SU-DHL-6 (cell line): ENCODE data around the gene SLC16A10.
"Not testable (repeated sequence)": the region's sequence is repeated elsewhere in the genome, so short reads cannot be mapped to it uniquely, and the experiment has no call there.

ENCODE experiments used
- H2AFZ ChIP-seq: fragments of 200-600 bp; sonication (generic); 2 replicates; pipeline ENCODE4 v1.6.1; 2014; ENCODE audit warnings: low read depth, mild to moderate bottlenecking, moderate library complexity, mixed read lengths, antibody characterized with exemption, low read length; ENCODE audit not compliant: severe bottlenecking
- H3F3A ChIP-seq: fragments of 200-600 bp; shearing (Covaris generic); 2 replicates; pipeline ENCODE4 v1.6.0; 2016; ENCODE audit warnings: antibody characterized with exemption, mild to moderate bottlenecking; ENCODE audit not compliant: insufficient read depth
- H3K27ac ChIP-seq: fragments of 200-600 bp; sonication (generic); 2 replicates; pipeline ENCODE4 v1.5.1; 2016; ENCODE audit warnings: low read depth, mild to moderate bottlenecking, low read length, moderate library complexity, mixed read lengths
- H3K27me3 ChIP-seq: fragments of 200-600 bp; sonication (generic), shearing (Covaris generic); 2 replicates; pipeline ENCODE4 v1.6.0; 2014; ENCODE audit warnings: mild to moderate bottlenecking, low read length
- H3K36me3 ChIP-seq: fragments of 200-600 bp; sonication (generic); 2 replicates; pipeline ENCODE4 v1.6.1; 2014; ENCODE audit warnings: mild to moderate bottlenecking, low read length, mixed read lengths
- H3K4me2 ChIP-seq: fragments of 300-600, 200-600 bp; shearing (Covaris generic), sonication (generic); 2 replicates; pipeline ENCODE4 v1.6.0; 2014; ENCODE audit warnings: low read length, low read depth, mild to moderate bottlenecking; ENCODE audit not compliant: poor library complexity, severe bottlenecking
- H3K4me3 ChIP-seq: fragments of 200-600 bp; sonication (generic); 2 replicates; pipeline ENCODE4 v1.5.1; 2014; ENCODE audit warnings: antibody characterized with exemption, low read length, mild to moderate bottlenecking, mixed read lengths; ENCODE audit not compliant: insufficient read depth, poor library complexity, severe bottlenecking
- H3K79me2 ChIP-seq: fragments of 200-600 bp; sonication (generic); 2 replicates; pipeline ENCODE4 v1.6.1; 2014; ENCODE audit warnings: mild to moderate bottlenecking, low read length, moderate library complexity; ENCODE audit not compliant: insufficient read depth
- H3K9ac ChIP-seq: fragments of 200-600 bp; sonication (generic); 2 replicates; pipeline ENCODE4 v1.7.0; 2014; ENCODE audit warnings: mild to moderate bottlenecking, low read length
- H3K9me2 ChIP-seq: fragments of 200-600 bp; sonication (generic); replicated peaks from 2 replicates; pipeline ENCODE4 v1.6.1; 2014; ENCODE audit warnings: low read length; ENCODE audit not compliant: insufficient read depth
- H3K9me3 ChIP-seq: fragments of 200-600 bp; sonication (generic); 2 replicates; pipeline ENCODE4 v1.6.1; 2014; ENCODE audit warnings: low read length, mixed read lengths; ENCODE audit not compliant: insufficient read depth
- H4K20me1 ChIP-seq: fragments of 200-600 bp; sonication (generic); 2 replicates; pipeline ENCODE4 v1.6.1; 2014; ENCODE audit warnings: low read depth, mild to moderate bottlenecking, antibody characterized with exemption, low read length, moderate library complexity, mixed read lengths
- EZH2phosphoT487 ChIP-seq: fragments of 200-600 bp; sonication (generic), shearing (Covaris generic); conservative IDR thresholded peaks from 2 replicates; pipeline ENCODE4 v1.6.1; 2018; ENCODE audit warnings: mild to moderate bottlenecking, antibody characterized with exemption, low read length, moderate library complexity, mixed read lengths
- TF ChIP-seq, protein P1 (sequence below): fragments of 200-600 bp; sonication (generic); IDR thresholded peaks from one replicate; pipeline ENCODE4 v1.5.1; 2017; ENCODE audit warnings: antibody characterized with exemption, mild to moderate bottlenecking, low read length, moderate library complexity; ENCODE audit not compliant: insufficient read depth, poor library complexity, severe bottlenecking

Gene SLC16A10

DNA sequence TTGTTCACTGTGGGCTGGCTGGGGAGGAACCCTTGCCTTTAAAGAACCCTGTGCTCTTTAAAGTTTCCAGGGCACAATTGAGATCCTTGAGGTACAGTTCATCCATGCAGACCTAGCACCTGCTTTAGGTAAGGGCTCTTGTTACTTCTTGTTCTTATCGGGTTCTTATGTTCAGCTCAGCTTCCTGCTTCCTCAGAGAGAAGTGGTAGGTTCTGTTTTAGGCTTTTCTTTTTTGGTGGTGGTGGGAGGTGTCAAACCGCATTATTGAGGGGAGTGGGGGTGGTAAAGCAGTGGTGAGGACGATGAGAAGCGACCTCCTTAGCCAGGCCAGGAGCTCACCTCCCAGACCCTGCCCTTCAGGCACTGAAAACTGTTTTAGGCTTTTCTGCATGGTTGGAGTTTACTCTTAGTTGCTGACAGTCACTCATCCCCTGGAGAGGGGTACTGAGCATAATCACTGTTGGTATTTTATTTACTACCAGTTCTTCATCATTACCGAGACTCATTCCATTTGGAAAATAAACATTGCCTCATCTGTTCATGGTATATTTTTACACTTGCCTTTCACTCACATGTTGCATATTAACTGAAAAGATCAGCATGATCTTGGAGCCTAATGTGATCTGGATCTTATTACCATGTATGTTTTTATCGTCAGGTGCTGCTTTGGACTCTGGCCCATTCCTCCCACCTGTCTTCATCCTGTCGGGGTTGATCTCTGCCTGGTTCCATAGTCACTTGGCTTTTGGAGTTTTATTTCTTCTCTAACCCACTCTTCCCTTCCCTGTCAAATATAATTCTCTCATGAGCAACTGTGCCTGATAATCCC, 35.4 kb downstream of the SLC16A10 start:
- Histone ChIP-seq H3K9me3 (no peaks in the 10 kb centered on the region), H3K4me3 (no peak overlapping the region), H3K36me3 (no peaks in the 10 kb centered on the region), H3K27ac (no peak overlapping the region), H3K4me2 (no peak overlapping the region), H2AFZ (no peak overlapping the region), H3F3A (no peaks in the 10 kb centered on the region), H4K20me1 (no peaks in the 10 kb centered on the region), H3K9me2 (no peaks in the 10 kb centered on the region), H3K9ac (no peak overlapping the region), H3K27me3 (no peaks in the 10 kb centered on the region), H3K79me2 (no peaks in the 10 kb centered on the region)
- TF ChIP-seq, protein P1, sequence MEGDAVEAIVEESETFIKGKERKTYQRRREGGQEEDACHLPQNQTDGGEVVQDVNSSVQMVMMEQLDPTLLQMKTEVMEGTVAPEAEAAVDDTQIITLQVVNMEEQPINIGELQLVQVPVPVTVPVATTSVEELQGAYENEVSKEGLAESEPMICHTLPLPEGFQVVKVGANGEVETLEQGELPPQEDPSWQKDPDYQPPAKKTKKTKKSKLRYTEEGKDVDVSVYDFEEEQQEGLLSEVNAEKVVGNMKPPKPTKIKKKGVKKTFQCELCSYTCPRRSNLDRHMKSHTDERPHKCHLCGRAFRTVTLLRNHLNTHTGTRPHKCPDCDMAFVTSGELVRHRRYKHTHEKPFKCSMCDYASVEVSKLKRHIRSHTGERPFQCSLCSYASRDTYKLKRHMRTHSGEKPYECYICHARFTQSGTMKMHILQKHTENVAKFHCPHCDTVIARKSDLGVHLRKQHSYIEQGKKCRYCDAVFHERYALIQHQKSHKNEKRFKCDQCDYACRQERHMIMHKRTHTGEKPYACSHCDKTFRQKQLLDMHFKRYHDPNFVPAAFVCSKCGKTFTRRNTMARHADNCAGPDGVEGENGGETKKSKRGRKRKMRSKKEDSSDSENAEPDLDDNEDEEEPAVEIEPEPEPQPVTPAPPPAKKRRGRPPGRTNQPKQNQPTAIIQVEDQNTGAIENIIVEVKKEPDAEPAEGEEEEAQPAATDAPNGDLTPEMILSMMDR = no peak
- no peak for TF ChIP-seq EZH2phosphoT487

DNA sequence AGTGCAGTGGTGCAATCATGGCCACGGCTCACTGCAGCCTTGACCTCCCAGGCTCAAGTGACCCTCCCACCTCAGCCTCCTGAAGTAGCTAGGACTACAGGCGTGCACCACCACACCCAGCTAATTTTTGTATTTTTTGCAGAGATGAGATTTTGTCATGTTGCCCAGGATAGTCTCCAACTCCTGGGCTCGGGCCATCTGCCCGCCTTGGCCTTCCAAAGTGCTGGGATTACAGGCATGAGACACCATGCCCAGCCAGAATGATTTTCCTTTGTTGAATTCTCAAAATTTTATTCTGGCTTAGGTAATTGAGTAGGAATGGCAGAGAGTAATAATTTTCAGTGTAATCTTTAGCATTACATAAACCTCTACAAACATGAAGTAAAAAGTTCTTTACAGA, 37.1 kb downstream of the SLC16A10 start:
- no peaks in the 10 kb centered on the region for H3F3A ChIP-seq
- no peaks in the 10 kb centered on the region for H3K27me3 ChIP-seq
- no peaks in the 10 kb centered on the region for H3K36me3 ChIP-seq
- H4K20me1 ChIP-seq = no peaks in the 10 kb centered on the region
- H3K9me3 ChIP-seq = no peaks in the 10 kb centered on the region
- H3K9ac ChIP-seq = no peak overlapping the region
- no peak overlapping the region for H2AFZ ChIP-seq
- no peak overlapping the region for H3K4me3 ChIP-seq
- no peaks in the 10 kb centered on the region for H3K79me2 ChIP-seq
- H3K27ac ChIP-seq = no peak overlapping the region
- no peak for TF ChIP-seq EZH2phosphoT487
- no peaks in the 10 kb centered on the region for H3K9me2 ChIP-seq
- no peak overlapping the region for H3K4me2 ChIP-seq

DNA sequence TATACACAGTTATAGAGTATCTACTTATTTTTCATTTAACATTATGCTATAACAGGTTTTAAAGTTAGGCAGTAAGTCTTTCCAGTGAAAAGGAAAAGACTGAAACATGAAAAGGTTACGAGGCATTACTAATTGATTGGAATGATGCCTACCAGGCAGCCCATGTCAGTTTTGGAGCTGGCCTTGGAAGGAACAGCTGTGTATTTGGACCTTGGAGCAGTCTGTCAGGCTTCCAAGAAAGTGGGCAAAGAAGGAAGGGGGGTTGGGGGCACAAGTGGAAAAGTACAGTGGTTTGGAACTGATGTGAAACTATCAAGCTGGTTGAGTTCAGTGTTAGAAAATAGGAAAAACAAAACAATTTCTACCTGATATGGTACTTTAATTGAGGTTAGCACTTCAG, 41.7 kb downstream of the SLC16A10 start:
- Histone ChIP-seq H3K27ac (no peak overlapping the region), H3K4me3 (no peak overlapping the region), H3K27me3 (no peaks in the 10 kb centered on the region), H3K9ac (no peak overlapping the region), H3K4me2 (no peak overlapping the region), H3K79me2 (no peaks in the 10 kb centered on the region), H3F3A (no peaks in the 10 kb centered on the region), H4K20me1 (no peaks in the 10 kb centered on the region), H3K9me3 (no peaks in the 10 kb centered on the region), H2AFZ (no peak overlapping the region), H3K36me3 (no peaks in the 10 kb centered on the region), H3K9me2 (no peaks in the 10 kb centered on the region)
- TF ChIP-seq, protein P1 = no peak
- TF ChIP-seq EZH2phosphoT487 = no peak

DNA sequence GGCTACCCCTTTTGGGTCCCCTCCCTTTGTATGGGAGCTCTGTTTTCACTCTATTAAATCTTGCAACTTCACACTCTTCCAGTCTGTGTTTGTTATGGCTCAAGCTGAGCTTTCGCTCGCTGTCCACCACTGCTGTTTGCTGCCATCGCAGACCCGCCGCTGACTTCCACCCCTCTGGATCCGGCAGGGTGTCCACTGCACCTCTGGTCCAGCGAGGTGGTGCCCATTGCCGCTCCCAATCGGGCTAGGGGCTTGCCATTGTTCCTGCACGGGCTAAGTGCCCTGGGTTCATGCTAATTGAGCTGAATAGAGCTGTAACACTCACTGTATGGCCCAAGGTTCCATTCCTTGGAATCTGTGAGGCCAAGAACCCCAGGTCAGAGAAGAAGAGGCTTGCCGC, 43.7 kb downstream of the SLC16A10 start:
- H2AFZ ChIP-seq, H3K4me3 ChIP-seq, H3K36me3 ChIP-seq, H4K20me1 ChIP-seq, H3K27me3 ChIP-seq, H3K9ac ChIP-seq, H3K79me2 ChIP-seq, H3K9me2 ChIP-seq, H3K4me2 ChIP-seq, H3F3A ChIP-seq, H3K9me3 ChIP-seq, H3K27ac ChIP-seq: not testable (repeated sequence)

DNA sequence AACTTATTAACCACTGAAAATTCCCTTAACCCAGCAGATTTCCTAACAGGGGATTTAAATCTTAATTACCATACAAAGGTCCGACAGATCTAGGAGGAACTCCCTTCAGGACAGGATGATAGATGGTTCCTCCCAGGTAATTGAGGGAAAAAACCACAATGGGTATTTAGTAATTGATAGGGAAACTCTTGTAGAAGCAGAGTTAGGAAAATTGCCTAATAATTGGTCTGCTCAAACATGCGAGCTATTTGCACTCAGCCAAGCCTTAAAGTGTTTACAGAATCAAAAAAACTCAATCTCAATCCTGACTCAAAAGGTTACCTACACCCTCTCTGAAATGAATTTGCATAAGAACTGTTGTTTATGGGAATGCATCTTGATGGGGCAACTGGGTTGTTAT, 45.4 kb downstream of the SLC16A10 start:
- not testable (repeated sequence) for H3K9me2 ChIP-seq, H4K20me1 ChIP-seq, H3F3A ChIP-seq, H3K27ac ChIP-seq, H3K9me3 ChIP-seq, H3K9ac ChIP-seq, H3K27me3 ChIP-seq, H3K79me2 ChIP-seq, H3K36me3 ChIP-seq, H3K4me3 ChIP-seq, H2AFZ ChIP-seq, H3K4me2 ChIP-seq

DNA sequence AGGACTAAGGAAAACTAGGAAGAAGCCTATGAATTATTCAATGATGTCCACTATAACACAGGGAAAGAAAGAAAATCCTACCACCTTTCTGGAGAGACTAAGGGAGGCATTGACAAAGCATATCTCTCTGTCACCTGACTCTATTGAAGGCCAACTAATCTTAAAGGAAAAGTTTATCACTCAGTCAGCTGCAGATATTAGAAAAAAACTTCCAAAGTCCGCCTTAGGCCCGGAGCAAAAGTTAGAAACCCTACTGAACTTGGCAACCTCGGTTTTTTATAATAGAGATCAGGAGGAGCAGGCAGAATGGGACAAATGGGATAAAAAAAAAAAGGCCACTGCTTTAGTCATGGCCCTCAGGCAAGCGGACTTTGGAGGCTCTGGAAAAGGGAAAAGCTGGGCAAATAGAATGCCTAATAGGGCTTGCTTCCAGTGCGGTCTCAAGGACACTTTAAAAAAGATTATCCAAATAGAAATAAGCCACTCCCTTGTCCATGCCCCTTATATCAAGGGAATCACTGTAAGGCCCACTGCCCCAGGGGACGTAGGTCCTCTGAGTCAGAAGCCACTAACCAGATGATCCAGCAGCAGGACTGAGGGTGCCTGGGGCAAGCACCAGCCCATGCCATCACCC, 47.0 kb downstream of the SLC16A10 start:
- not testable (repeated sequence) for H3K79me2 ChIP-seq, H4K20me1 ChIP-seq, H3K4me3 ChIP-seq, H3K27ac ChIP-seq, H2AFZ ChIP-seq, H3K4me2 ChIP-seq, H3K9me3 ChIP-seq, H3K27me3 ChIP-seq, H3F3A ChIP-seq, H3K9ac ChIP-seq, H3K36me3 ChIP-seq, H3K9me2 ChIP-seq
